ENCODE data around the gene ITGA2. TPM values are rescaled to one million over a fixed set of nuclear protein-coding genes. Genes with fewer than 3 reads are reported as not detected.

The ITGA2 gene
- total and polyA plus RNA-seq, 4 donors: 2.0 to 36.1 (median 19.2) TPM

DNA sequence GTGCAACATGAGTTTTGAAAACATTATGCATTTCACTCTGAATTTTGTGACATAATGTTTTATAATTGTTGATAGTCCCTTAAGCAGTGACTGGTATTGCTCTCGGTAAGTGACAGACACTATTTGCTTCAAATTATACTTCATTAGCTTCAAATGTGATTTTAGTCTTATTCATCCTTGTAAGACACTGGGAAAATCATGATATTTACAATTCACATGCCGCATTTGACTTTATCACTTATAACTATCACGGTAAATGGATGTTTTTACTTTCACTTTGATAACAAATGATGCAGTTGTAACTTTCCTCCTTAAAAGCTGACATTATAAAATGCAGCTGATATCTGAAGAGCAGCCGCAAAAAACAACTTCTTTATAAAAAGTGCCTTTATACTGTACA is 44.1 kb upstream of the ITGA2 start:
- H3K36me3 ChIP-seq (ENCODE audit: control insufficient read depth in 4 of 4, insufficient read depth in 4 of 4, low read length in 4 of 4): peaks cover 0 to 9% (median 6%) of the 10 kb centered on the region in 4 donors
- TF ChIP-seq, protein P1, sequence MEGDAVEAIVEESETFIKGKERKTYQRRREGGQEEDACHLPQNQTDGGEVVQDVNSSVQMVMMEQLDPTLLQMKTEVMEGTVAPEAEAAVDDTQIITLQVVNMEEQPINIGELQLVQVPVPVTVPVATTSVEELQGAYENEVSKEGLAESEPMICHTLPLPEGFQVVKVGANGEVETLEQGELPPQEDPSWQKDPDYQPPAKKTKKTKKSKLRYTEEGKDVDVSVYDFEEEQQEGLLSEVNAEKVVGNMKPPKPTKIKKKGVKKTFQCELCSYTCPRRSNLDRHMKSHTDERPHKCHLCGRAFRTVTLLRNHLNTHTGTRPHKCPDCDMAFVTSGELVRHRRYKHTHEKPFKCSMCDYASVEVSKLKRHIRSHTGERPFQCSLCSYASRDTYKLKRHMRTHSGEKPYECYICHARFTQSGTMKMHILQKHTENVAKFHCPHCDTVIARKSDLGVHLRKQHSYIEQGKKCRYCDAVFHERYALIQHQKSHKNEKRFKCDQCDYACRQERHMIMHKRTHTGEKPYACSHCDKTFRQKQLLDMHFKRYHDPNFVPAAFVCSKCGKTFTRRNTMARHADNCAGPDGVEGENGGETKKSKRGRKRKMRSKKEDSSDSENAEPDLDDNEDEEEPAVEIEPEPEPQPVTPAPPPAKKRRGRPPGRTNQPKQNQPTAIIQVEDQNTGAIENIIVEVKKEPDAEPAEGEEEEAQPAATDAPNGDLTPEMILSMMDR (IDR thresholded peaks at IDR 0.05; ENCODE audit: control extremely low read depth, extremely low read depth): no peak
- H3K4me3 ChIP-seq: no peak overlapping the region
- ATAC-seq (ENCODE audit: insufficient read depth, low FRiP score) (no peak), DNase-seq (no peak)
- H3K27ac ChIP-seq (ENCODE audit: low read depth in 1 of 2, low read length in 1 of 2): no peak overlapping the region
- no peak overlapping the region for H3K9ac ChIP-seq (ENCODE audit: insufficient read depth in 1 of 2, low read length in 2 of 2)
- 38 to 39% methylated on average over 4 of the region's 4 CpGs for WGBS, 2 donors
- H3K27me3 ChIP-seq (ENCODE audit: control insufficient read depth in 3 of 3, insufficient read depth in 3 of 3, low read length in 2 of 3): no peaks in the 10 kb centered on the region
- peaks cover 0 to 5% (median 0%) of the 10 kb centered on the region in 5 donors for H3K4me1 ChIP-seq (ENCODE audit: control insufficient read depth in 5 of 5, insufficient read depth in 5 of 5, low read length in 5 of 5)
- no peaks in the 10 kb centered on the region for H3K9me3 ChIP-seq (ENCODE audit: control insufficient read depth in 4 of 4, insufficient read depth in 3 of 4, low read length in 3 of 4)

DNA sequence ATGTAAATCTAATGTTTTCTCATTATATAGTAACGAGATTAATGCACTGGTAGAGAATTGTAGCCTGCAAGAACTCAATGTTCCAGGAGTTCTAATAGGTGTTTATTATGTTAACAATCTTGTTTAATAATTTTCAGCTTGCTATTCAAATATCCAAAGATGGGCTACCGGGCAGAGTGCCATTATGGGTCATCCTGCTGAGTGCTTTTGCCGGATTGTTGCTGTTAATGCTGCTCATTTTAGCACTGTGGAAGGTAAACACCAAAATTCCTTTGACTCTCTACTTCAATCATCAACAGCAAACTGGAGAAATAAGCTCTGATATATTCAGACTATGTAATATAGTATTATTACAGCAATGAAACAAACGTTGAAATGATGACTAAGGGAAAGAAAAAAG is 41.9 kb upstream of the ITGA2 start:
- TF ChIP-seq, protein P1 (IDR thresholded peaks at IDR 0.05; ENCODE audit: control extremely low read depth, extremely low read depth): no peak
- peaks cover 0 to 5% (median 0%) of the 10 kb centered on the region in 5 donors for H3K4me1 ChIP-seq (ENCODE audit: control insufficient read depth in 5 of 5, insufficient read depth in 5 of 5, low read length in 5 of 5)
- no peak for ATAC-seq (ENCODE audit: insufficient read depth, low FRiP score)
- H3K27me3 ChIP-seq (ENCODE audit: control insufficient read depth in 3 of 3, insufficient read depth in 3 of 3, low read length in 2 of 3): no peaks in the 10 kb centered on the region
- WGBS, 2 donors: 44 to 69% methylated on average over 4 of the region's 4 CpGs
- DNase-seq: no peak
- H3K27ac ChIP-seq (ENCODE audit: low read depth in 1 of 2, low read length in 1 of 2): no peak overlapping the region
- peaks cover 0 to 8% (median 2%) of the 10 kb centered on the region in 4 donors for H3K36me3 ChIP-seq (ENCODE audit: control insufficient read depth in 4 of 4, insufficient read depth in 4 of 4, low read length in 4 of 4)
- no peak overlapping the region for H3K9ac ChIP-seq (ENCODE audit: insufficient read depth in 1 of 2, low read length in 2 of 2)
- no peak overlapping the region for H3K4me3 ChIP-seq
- H3K9me3 ChIP-seq (ENCODE audit: control insufficient read depth in 4 of 4, insufficient read depth in 3 of 4, low read length in 3 of 4): no peaks in the 10 kb centered on the region

DNA sequence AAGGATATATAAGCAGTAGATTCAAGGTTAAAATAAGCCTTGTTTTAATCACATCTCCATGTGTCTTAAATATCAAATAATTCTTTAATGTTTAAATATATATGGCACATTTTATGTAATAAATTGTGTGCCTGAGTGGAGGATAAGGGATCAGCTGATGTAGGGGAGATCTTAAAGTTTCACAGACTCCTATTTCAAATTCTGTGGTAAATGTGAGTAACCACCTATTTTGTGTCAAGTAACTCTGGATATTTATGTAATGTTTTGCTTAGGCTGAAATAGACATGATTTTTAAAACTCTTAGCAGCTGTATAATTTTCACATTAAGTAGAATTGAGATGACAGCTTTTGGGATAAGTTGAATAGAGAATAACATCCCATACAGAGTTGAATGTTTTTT is 41.3 kb upstream of the ITGA2 start:
- DNase-seq (no peak), ATAC-seq (ENCODE audit: insufficient read depth, low FRiP score) (no peak)
- Histone ChIP-seq H3K27me3 (ENCODE audit: control insufficient read depth in 3 of 3, insufficient read depth in 3 of 3, low read length in 2 of 3) (no peaks in the 10 kb centered on the region), H3K4me3 (no peak overlapping the region), H3K4me1 (ENCODE audit: control insufficient read depth in 5 of 5, insufficient read depth in 5 of 5, low read length in 5 of 5) (peaks cover 0 to 5% (median 0%) of the 10 kb centered on the region in 5 donors), H3K9me3 (ENCODE audit: control insufficient read depth in 4 of 4, insufficient read depth in 3 of 4, low read length in 3 of 4) (no peaks in the 10 kb centered on the region), H3K9ac (ENCODE audit: insufficient read depth in 1 of 2, low read length in 2 of 2) (no peak overlapping the region), H3K36me3 (ENCODE audit: control insufficient read depth in 4 of 4, insufficient read depth in 4 of 4, low read length in 4 of 4) (peaks cover 0 to 7% (median 2%) of the 10 kb centered on the region in 4 donors), H3K27ac (ENCODE audit: low read depth in 1 of 2, low read length in 1 of 2) (no peak overlapping the region)
- TF ChIP-seq, protein P1 (IDR thresholded peaks at IDR 0.05; ENCODE audit: control extremely low read depth, extremely low read depth): no peak
